ENCODE results near the gene STAT5A.

DNA sequence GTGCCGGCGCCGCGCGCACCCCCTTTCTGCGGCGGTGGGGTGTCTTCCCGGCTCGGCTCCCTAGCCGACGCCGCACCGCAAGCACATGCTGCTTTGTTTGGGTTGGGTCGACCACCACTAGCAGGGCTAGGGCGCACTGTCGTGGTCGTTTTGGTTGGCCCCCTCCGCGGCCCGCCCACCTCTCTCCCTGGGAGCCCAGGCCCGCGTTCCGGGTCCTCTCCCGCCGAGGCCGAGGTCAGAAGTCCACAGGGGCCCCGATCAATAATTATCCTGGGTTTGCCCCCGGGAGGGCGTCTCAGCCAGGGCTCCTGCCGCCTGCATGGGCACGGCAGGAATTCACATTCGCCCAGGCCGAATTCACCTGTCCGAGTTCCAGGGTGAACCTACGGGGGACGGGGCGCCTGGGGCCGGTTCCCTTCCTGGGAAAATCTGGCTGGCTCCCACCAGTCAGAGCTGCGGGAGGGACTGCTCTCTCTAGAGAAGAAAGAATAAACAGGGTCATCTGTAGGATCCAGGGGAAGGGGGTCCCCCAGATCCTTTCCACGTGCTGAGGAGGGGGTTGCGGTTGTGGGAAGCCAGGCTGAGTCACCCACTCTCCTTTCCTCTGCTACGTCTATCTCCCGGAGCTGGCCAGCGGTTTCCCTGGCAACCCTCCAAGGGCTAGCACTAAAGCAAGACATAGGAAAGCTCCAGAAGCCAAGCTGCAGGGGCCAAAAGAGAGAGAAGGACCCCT, 11.5 kb upstream of the STAT5A start:
- TF ChIP-seq, protein P1, sequence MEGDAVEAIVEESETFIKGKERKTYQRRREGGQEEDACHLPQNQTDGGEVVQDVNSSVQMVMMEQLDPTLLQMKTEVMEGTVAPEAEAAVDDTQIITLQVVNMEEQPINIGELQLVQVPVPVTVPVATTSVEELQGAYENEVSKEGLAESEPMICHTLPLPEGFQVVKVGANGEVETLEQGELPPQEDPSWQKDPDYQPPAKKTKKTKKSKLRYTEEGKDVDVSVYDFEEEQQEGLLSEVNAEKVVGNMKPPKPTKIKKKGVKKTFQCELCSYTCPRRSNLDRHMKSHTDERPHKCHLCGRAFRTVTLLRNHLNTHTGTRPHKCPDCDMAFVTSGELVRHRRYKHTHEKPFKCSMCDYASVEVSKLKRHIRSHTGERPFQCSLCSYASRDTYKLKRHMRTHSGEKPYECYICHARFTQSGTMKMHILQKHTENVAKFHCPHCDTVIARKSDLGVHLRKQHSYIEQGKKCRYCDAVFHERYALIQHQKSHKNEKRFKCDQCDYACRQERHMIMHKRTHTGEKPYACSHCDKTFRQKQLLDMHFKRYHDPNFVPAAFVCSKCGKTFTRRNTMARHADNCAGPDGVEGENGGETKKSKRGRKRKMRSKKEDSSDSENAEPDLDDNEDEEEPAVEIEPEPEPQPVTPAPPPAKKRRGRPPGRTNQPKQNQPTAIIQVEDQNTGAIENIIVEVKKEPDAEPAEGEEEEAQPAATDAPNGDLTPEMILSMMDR (conservative IDR thresholded peaks at IDR 0.05 in 1 of 2, IDR thresholded peaks at IDR 0.05 in 1 of 2; ENCODE audit: extremely low read depth in 1 of 2, insufficient read depth in 1 of 2, low read depth in 1 of 2, low read length in 2 of 2), result no peak
- TF ChIP-seq EZH2 (IDR thresholded peaks at IDR 0.05; ENCODE audit: borderline replicate concordance, low read length), result no peak

Measured in mammary epithelial cell (primary cell).